ENCODE data around the gene DPP6.

DPP6 gene

DNA sequence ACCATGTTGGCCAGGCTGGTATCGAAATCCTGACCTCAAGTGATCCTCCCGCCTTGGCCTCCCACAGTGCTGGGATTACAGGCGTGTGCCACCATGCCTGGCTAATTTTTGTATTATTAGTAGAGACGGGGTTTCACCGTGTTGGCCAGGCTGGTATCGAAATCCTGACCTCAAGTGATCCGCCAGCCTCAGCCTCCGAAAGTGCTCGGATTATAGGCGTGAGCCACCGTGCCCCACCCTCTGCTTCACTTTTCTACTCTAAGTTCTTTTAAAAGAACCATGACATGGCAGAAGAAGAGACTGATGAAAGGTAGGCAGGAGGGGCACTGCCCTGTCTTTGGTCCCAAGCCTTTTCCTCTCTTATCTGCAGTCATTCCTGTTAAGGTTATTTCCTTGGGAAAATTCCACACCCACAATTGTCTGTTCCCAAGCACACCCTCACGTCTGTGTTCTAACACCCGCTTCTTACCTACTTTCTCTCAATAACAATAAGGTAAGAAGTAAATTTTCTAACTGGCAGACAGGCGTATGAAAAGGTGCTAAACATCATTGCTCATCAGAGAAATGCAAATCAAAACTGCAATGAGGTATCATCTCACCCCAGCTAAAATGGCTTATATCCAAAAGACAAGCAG lies 291.7 kb downstream of the DPP6 start:
- DNase-seq: no peak

- DNase-seq: no peak
These were observed 292.9 kb downstream of the DPP6 start for GRCh38 chr7:154345093-154345492.

- no peak for DNase-seq
These were observed 295.6 kb downstream of the DPP6 start for GRCh38 chr7:154347700-154348266.

GRCh38 chr7:154350892-154351291 lies 298.7 kb downstream of the DPP6 start:
- DNase-seq: no peak

- DNase-seq: no peak
These were observed 301.2 kb downstream of the DPP6 start for GRCh38 chr7:154353355-154353767.

GRCh38 chr7:154364170-154364569 lies 312.0 kb downstream of the DPP6 start:
- no peak for DNase-seq

DNA sequence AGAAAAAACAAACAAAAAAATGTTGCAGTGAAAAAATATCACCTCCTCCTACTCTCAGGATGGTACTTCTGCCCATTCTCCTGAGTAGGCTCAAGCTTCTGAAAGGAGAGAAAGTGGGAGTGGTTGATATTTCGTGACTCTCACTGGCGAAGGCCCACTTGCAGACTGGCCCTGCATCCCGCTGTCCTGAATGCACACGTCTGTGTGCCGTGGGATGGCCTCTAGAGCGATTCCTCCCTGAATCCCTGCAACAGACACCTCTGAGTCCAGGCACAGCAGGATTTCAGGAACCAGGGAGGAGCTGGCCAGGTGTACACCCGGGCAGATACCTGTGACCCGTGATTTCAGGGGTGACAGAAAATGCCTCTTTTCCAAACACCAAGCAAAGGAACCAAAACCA lies 319.2 kb downstream of the DPP6 start:
- DNase-seq: no peak

DNA sequence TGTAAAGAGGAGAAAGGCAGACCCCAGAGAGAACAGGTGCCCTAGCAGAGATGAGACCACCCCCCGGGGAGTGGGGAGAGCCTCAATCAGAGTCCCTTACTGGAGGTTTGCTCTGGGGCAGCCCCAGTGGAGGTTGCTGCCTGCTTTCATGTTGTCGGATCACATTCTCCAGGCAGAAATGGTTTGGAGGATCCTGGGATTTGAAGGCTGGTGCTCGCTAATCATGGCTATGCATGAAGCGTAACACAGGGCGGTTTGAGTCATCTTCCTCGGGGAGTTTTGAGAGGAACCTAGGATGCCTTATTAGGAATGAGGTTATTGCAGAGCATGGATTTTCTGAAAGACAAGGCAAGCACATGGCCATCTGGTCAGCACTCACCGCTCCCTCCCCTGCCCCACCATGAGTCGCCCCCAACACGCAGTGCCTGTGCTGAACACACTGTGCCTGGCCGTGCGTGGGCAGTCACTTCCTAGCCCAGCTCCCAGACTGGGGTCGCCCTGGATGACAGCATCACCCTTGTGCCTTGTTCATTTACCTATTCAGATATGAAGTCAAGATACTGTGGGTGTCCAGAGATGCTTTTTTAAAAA lies 319.9 kb downstream of the DPP6 start:
- DNase-seq: no peak

- no peak for DNase-seq
These were observed 321.8 kb downstream of the DPP6 start for GRCh38 chr7:154373956-154374355.

- no peak for DNase-seq
These were observed 323.8 kb downstream of the DPP6 start for GRCh38 chr7:154375956-154376355.

- DNase-seq: no peak
These were observed 328.6 kb downstream of the DPP6 start for GRCh38 chr7:154380771-154381170.

GRCh38 chr7:154383045-154383444 lies 330.8 kb downstream of the DPP6 start:
- no peak for DNase-seq

- no peak for DNase-seq
These were observed 333.0 kb downstream of the DPP6 start for GRCh38 chr7:154385214-154385613.

DNA sequence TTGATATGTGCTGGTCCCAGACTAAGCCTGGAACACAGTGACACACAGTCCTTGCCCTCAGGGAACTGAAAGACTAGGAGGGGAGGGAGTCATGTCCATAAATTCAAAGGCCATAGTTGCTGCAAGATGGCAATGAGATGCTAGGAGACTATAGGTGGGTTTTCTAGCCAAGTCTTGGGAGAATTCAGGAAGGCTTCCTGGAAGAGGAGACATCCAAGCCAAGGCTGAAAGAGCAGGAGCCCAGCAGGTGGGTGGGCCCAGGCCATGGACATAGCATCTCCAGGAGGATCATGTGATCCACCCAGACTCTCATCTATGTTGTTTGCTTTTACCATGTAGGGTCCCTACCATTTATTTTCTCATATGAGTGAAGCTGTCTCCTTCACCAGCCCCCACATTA lies 335.1 kb downstream of the DPP6 start:
- no peak for DNase-seq

GRCh38 chr7:154388412-154388811 lies 336.2 kb downstream of the DPP6 start:
- no peak for DNase-seq

GRCh38 chr7:154388999-154389398 lies 336.8 kb downstream of the DPP6 start:
- DNase-seq: no peak

- DNase-seq: no peak
These were observed 338.8 kb downstream of the DPP6 start for GRCh38 chr7:154390961-154391360.

- DNase-seq: no peak
These were observed 342.6 kb downstream of the DPP6 start for GRCh38 chr7:154394804-154395203.

- no peak for DNase-seq
These were observed 354.1 kb downstream of the DPP6 start for GRCh38 chr7:154406312-154406711.

DNA sequence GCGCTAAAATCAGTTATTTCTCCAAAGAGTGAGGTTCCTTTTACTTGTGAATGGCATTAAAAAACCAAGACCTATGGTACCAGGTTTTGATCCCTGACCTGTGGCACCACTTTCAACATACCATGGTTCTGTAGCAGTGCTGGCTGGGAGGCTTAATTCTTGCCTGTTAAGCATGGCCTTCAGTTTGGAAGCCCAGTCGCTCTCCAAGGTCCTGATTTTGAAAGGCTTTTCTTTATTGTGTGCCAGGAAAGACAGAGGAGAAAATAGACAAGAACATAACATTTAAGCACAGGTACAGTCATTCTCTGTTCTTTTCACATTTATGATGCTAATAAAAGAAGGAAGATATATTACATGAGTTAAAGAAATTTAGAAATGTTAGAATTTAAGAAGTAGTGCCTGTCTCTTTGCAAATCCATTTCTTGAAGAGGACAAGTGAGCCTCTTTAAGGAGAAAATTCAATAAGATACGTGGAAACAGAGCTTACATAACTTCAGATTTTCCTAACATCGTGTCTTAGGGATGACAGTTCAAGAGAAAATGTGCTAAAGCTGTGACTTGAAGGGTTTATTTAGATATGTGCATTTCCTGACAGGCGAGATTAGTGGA lies 357.6 kb downstream of the DPP6 start:
- no peak for DNase-seq

DNA sequence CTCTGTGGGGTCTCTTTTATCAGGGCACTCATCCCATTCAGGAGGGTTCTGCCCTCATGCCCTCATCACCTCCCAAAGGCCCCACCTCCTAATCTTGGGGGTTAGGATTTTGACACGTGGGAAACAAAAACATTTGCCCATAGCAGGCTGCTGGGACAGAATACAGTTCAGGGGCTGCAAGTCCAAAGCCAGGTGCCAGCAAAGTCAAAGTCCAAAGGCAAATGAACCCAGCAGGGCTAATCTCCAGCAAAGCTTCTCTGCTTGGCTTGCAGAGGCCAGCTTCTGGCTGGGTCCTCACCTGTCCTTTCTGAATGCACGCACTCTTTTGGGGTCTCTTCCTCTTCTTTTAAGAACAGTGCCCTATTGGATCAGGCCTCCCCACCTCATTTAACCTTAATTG lies 359.9 kb downstream of the DPP6 start:
- DNase-seq: no peak

- DNase-seq: no peak
These were observed 363.7 kb downstream of the DPP6 start for GRCh38 chr7:154415709-154416399.

DNA sequence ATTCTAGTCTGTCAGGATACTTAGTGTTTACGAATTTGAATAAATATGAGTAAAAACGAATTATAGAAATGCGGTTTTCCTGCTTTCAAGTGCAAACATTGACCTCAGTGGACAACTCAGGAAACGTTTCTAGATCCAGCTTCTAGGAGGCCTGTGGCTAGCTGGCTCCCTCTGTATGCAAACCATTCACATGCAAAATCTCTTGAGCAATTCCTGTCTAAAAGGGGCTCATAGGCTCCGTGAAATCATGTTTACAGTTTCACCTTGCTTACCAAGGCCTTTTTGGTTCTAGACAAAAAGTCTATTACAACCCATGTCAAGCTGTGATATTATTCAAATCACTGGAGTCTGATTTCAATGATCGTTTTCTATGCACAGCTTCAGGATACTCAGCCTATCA lies 364.5 kb downstream of the DPP6 start:
- DNase-seq: no peak

- no peak for DNase-seq
These were observed 367.1 kb downstream of the DPP6 start for GRCh38 chr7:154419344-154419743.

Data from inflammatory macrophage treated with lipopolysaccharide for 4 hours (primary cell).